Cardiac septum (tissue), 1 donor: ENCODE data around the gene NTHL1. TPM values are rescaled to one million over a fixed set of nuclear protein-coding genes. Genes with fewer than 3 reads are reported as not detected.

Source experiments
- DNase-seq: peaks from one replicate; pipeline ENCODE4 v3.0.0-alpha.2; 2020; ENCODE audit warnings: low spot score
- intact Hi-C: fragments of 100-400 bp; cut with DNase I; formaldehyde crosslinking; loops from one replicate; pipeline ENCODE4 v1.14.0; 2022
- total RNA-seq: library from RNA; stranded (reverse); fragmentation: NEBNext Ultra II Directional; extraction: Animal tissue kit (Norgen Biotek cat#: 25700); gene quantifications from one replicate; pipeline ENCODE4 v1.2.1, GENCODE V29; 2021
- donor health status: DM: no; HTN: no; CAD: no.

Gene NTHL1
- total RNA-seq, 1 donor from 2014 or later: 10.4 TPM

- DNase-seq: no peak
- intact Hi-C loops: no loop called here
Measured at GRCh38 chr16:2085669-2086068, 38.0 kb upstream of the NTHL1 start.

DNA sequence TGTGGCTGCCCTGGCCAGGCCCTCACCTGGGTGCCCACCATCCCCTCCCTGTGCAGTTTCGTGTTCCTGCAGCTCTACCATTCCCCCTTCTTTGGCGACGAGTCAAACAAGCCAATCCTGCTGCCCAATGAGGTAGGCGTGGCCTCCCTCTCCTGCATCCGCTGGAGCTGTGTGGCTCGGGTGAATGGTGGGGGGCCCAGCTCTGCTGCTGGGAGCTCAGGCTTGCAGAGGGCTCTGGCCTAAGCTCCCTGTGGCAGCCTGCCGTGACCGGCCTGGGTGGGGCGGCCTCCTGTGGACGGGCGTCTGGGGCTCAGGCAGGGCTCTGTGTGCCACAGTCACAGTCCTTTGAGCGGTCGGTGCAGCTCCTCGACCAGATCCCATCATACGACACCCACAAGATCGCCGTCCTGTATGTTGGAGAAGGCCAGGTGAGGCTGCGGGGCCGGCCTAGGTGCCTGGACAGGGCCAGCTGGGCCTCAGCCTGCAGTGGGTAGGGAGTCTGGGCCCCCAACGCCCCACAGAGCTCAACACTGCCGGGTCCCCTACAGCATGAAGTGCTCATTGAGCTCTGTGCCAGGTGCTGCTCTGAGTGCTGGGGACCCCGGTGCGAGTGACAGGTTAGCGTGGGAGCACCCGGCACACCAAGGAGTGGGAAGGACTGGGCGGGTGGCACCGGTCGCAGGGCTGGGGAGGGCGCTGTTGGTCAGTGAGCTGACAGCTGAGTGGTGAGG, 37.4 kb upstream of the NTHL1 start:
- intact Hi-C loops: loop anchor here (5.0 kb wide), 1 partner anchor 63 kb away; no protein-coding TSS in a partner anchor
- no peak for DNase-seq

DNA sequence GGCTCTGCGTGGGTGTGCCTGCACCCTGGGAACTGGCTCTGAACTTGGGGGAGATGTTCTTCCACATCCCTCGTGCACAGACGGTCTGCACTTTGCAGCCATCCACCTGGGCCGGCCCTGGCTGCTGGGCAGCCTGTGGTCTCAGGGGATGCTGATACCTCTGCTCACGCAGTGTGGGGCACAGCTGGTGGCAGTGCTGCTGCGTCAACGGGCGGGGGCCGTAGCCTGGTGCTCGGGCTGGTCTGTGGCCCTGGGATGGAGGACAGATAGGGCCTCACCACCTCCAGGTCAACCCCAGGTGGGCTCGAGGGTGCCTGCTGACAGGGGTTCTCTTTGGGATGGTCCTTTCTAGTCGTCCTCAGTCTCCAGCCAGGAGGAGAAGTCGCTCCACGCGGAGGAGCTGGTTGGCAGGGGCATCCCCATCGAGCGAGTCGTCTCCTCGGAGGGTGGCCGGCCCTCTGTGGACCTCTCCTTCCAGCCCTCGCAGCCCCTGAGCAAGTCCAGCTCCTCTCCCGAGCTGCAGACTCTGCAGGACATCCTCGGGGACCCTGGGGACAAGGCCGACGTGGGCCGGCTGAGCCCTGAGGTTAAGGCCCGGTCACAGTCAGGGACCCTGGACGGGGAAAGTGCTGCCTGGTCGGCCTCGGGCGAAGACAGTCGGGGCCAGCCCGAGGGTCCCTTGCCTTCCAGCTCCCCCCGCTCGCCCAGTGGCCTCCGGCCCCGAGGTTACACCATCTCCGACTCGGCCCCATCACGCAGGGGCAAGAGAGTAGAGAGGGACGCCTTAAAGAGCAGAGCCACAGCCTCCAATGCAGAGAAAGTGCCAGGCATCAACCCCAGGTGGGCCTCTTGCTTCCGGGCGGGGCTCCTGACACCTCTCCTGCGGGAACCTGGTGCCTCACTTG, 36.5 kb upstream of the NTHL1 start:
- no peak for DNase-seq
- intact Hi-C loops: loop anchor here (5.0 kb wide), 1 partner anchor 62 kb away; no protein-coding TSS in a partner anchor

- intact Hi-C loops: loop anchor here (5.0 kb wide), 1 partner anchor 61 kb away; no protein-coding TSS in a partner anchor
- DNase-seq: no peak
Measured at GRCh38 chr16:2083409-2083808, 35.8 kb upstream of the NTHL1 start.

- intact Hi-C loops: loop anchor here (5.0 kb wide), 1 partner anchor 61 kb away; no protein-coding TSS in a partner anchor
- no peak for DNase-seq
Measured at GRCh38 chr16:2082983-2083364, 35.3 kb upstream of the NTHL1 start.

GRCh38 chr16:2082171-2082982, 34.7 kb upstream of the NTHL1 start:
- no peak for DNase-seq
- intact Hi-C loops: loop anchor here (5.0 kb wide), 1 partner anchor 60 kb away; no protein-coding TSS in a partner anchor

DNA sequence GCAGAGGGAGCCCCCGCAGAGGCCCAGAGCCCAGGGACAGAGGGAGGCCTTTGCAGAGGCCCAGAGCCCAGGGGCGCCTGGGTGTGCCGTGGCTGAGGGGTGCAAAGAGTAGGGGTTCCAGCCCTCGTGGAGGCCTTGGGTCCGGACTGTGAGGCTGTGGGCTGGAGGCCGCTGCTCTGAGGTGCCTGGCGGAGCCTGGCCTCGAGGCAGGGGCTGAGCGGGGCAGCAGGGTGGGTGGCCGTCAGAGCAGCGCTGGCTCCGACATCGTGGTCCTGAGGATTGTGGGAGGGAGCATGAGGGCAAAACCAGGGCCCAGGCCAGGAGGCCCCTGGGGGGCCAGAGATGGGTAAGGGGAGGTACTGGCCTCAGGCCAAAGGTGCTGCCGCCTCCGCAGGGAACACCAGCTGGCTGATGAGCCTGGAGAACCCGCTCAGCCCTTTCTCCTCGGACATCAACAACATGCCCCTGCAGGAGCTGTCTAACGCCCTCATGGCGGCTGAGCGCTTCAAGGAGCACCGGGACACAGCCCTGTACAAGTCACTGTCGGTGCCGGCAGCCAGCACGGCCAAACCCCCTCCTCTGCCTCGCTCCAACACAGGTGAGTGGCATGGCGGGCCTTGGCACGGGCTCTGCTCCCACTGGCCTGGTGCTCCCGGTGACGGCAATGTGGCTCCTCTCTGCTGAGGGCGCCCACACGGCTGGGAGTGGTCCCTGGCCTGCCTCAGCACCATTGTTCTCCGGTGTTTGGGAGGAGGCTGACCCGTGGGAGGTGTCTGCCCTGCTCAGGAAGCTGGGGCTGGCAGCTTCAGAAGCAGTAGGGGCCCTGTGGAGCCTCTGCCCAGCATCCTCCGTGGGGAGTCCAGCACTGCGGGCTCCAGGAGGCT, 33.8 kb upstream of the NTHL1 start:
- DNase-seq: no peak
- intact Hi-C loops: loop anchor here (5.0 kb wide), 1 partner anchor 59 kb away; no protein-coding TSS in a partner anchor

DNA sequence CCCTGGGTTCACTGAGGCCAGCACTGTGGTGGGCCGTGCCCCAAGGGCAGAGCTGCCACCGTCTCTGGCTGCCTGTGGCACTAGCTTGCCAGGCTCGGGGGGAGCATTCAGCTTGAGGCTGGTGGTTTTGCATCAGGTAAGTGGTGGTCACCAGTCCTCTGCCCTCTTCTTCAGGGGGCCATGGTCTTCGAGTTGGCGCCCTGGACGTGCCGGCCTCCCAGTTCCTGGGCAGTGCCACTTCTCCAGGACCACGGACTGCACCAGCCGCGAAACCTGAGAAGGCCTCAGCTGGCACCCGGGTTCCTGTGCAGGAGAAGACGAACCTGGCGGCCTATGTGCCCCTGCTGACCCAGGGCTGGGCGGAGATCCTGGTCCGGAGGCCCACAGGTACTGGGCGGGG, 32.4 kb upstream of the NTHL1 start:
- DNase-seq: no peak
- intact Hi-C loops: loop anchor here (5.0 kb wide), 1 partner anchor 58 kb away; no protein-coding TSS in a partner anchor

DNA sequence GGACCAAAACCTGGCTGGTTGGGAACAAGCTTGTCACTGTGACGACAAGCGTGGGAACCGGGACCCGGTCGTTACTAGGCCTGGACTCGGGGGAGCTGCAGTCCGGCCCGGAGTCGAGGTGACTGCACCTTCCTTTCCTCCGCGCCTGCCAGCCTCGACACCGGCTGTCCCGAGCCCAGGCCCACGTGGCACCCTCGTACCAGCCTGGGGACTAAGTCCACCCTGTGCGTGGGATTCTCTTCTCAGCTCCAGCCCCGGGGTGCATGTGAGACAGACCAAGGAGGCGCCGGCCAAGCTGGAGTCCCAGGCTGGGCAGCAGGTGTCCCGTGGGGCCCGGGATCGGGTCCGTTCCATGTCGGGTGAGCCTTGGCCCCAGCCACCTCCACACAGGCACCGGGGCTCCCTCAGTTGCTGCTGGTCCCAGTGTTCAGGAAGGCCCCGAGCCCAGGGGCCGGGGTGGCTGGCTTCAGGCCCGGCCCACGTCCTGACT, 31.7 kb upstream of the NTHL1 start:
- DNase-seq: no peak
- intact Hi-C loops: no loop called here

DNA sequence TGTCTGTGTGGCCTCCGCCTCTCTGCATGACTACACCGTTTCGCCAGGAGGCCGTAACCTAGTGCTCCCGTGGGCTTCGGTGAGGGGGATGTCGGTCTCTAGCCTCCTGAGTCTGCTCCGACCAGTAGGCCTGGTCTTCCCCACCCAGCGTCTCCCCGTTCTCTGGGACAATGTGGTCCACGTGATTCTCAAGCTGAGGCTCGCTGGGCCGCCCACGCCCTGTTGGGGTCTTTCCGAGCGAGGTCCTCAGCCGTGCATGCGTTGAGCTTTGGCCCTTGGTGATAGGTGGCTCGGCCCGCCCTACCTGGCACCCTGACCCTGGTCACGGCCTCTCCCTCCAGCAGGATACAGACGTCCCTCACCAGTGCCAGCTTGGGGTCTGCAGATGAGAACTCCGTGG, 31.1 kb upstream of the NTHL1 start:
- intact Hi-C loops: no loop called here
- DNase-seq: no peak

DNA sequence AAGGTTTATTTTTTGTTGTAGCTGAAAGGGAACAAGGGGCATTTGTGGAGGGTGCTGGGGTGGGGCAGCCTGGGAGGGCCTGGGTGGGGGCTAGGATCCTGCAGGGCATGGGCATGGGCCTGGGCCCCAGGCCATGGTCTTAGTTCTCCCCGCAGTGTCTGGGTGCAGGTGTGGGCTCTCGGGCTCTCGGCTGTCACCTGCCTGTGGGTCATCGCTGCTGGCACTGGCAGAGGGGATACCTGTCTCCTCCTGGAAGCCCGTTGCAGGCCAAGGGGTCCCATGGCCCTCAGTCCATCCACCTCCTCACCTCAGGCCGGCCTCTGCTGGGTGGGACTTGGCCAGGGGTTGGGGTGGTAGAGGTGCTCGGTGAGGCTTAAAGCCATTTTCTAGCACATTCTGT, 30.5 kb upstream of the NTHL1 start:
- DNase-seq: no peak
- intact Hi-C loops: no loop called here

DNA sequence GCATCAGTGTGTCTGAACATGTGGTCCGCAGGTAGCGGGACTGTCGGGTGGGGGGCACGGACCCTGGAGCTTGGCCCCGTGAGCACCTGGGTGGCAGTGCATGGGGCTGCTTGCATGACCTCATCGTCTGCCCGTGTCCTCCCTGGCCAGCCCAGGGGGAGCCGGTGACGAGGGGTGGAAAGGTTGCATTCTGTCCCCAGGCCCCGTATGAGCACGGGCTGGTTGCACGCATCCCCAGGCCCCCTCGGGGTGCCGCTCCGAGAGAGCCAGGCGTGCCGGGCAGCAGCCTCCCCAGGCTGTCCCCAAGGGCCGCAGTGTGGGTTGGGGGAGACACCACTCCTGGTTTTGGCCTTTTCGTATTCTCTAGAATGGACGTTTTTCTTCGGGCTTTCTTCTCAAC, 30.1 kb upstream of the NTHL1 start:
- intact Hi-C loops: no loop called here
- DNase-seq: no peak

- no peak for DNase-seq
- intact Hi-C loops: no loop called here
Measured at GRCh38 chr16:2077016-2077415, 29.4 kb upstream of the NTHL1 start.

- no peak for DNase-seq
- intact Hi-C loops: no loop called here
Measured at GRCh38 chr16:2076072-2076865, 28.6 kb upstream of the NTHL1 start.

- no peak for DNase-seq
- intact Hi-C loops: no loop called here
Measured at GRCh38 chr16:2075631-2076030, 28.0 kb upstream of the NTHL1 start.

DNA sequence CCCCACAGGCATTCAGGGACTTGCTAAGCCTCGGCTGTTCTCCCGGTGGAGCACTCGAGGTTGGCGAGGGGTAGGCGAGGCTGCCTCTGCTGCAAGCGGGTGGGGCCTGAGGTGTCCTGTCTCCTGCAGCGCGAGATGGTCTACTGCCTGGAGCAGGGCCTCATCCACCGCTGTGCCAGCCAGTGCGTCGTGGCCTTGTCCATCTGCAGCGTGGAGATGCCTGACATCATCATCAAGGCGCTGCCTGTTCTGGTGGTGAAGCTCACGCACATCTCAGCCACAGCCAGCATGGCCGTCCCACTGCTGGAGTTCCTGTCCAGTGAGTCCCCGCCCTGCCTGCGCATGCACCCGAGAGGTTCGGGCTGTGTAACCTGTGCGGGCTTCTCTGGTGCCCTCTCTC, 26.4 kb upstream of the NTHL1 start:
- no peak for DNase-seq
- intact Hi-C loops: no loop called here

DNA sequence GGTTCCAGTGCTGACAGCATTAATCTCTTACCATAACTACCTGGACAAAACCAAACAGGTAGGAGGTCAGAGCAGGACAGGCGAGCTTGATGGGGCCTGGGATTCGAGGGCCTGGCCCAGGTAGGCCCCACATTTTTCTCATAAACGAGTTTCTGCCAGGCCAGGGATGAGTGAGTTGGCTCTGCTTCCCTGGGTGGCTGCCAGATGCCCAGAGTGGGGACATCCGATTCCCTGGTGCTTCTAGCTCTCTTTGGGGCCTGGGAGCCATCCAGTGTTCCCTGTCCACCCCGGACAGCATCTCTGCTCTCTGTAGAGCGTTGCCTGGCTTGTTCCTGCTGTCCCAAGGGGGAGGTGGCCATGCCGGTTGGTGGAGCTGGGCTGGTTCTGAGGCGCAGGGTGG, 25.3 kb upstream of the NTHL1 start:
- DNase-seq: no peak
- intact Hi-C loops: no loop called here
